Skin epidermis (tissue), 12 donors: Measurements from ENCODE around the gene AVL9.

Source experiments
- H3K27ac ChIP-seq, 21 experiments: fragments of 200-600 bp; sonication (generic) in 11 of 21; one replicate each; pipeline ENCODE4 v1.5.0; 2020; ENCODE audit warnings: mild to moderate bottlenecking in 3 of 21, inconsistent platforms in 2 of 21, moderate library complexity in 2 of 21
- H3K4me3 ChIP-seq, 7 experiments: fragments of 200-600 bp; sonication (generic) in 2 of 7; one replicate each; pipeline ENCODE4 v1.5.0; 2020; ENCODE audit warnings: inconsistent platforms in 2 of 7, mild to moderate bottlenecking in 2 of 7, moderate library complexity in 1 of 7

Gene AVL9

GRCh38 chr7:32525839-32526238, 30.6 kb downstream of the AVL9 start:
- no peak overlapping the region for H3K27ac ChIP-seq
- H3K4me3 ChIP-seq: no peak overlapping the region

GRCh38 chr7:32531402-32531801, 36.1 kb downstream of the AVL9 start:
- no peak overlapping the region for H3K4me3 ChIP-seq
- H3K27ac ChIP-seq: no peak overlapping the region

- H3K4me3 ChIP-seq: no peak overlapping the region
- H3K27ac ChIP-seq: no peak overlapping the region
These were observed 36.8 kb downstream of the AVL9 start for GRCh38 chr7:32532086-32532485.

- Histone ChIP-seq H3K4me3 (no peak overlapping the region), H3K27ac (no peak overlapping the region)
These were observed 37.4 kb downstream of the AVL9 start for GRCh38 chr7:32532716-32533115.

GRCh38 chr7:32533276-32534029, 38.2 kb downstream of the AVL9 start:
- Histone ChIP-seq H3K4me3 (no peak overlapping the region), H3K27ac (no peak overlapping the region)

- Histone ChIP-seq H3K27ac (no peak overlapping the region), H3K4me3 (no peak overlapping the region)
These were observed 39.9 kb downstream of the AVL9 start for GRCh38 chr7:32535162-32535702.

GRCh38 chr7:32536016-32536415, 40.7 kb downstream of the AVL9 start:
- H3K27ac ChIP-seq: no peak overlapping the region
- no peak overlapping the region for H3K4me3 ChIP-seq

- Histone ChIP-seq H3K4me3 (no peak overlapping the region), H3K27ac (no peak overlapping the region)
These were observed 41.3 kb downstream of the AVL9 start for GRCh38 chr7:32536585-32536984.

- Histone ChIP-seq H3K4me3 (no peak overlapping the region), H3K27ac (no peak overlapping the region)
These were observed 42.5 kb downstream of the AVL9 start for GRCh38 chr7:32537760-32538159.

- Histone ChIP-seq H3K4me3 (no peak overlapping the region), H3K27ac (no peak overlapping the region)
These were observed 44.1 kb downstream of the AVL9 start for GRCh38 chr7:32539366-32539765.

GRCh38 chr7:32539919-32540531, 44.7 kb downstream of the AVL9 start:
- Histone ChIP-seq H3K4me3 (no peak overlapping the region), H3K27ac (no peak overlapping the region)

- Histone ChIP-seq H3K27ac (no peak overlapping the region), H3K4me3 (no peak overlapping the region)
These were observed 47.3 kb downstream of the AVL9 start for GRCh38 chr7:32542595-32542994.

- Histone ChIP-seq H3K4me3 (no peak overlapping the region), H3K27ac (no peak overlapping the region)
These were observed 64.2 kb downstream of the AVL9 start for GRCh38 chr7:32559480-32559879.

- H3K27ac ChIP-seq: no peak overlapping the region
- H3K4me3 ChIP-seq: no peak overlapping the region
These were observed 64.8 kb downstream of the AVL9 start for GRCh38 chr7:32560075-32560474.

GRCh38 chr7:32561613-32562012, 66.3 kb downstream of the AVL9 start:
- no peak overlapping the region for H3K4me3 ChIP-seq
- no peak overlapping the region for H3K27ac ChIP-seq

- Histone ChIP-seq H3K4me3 (no peak overlapping the region), H3K27ac (no peak overlapping the region)
These were observed 69.3 kb downstream of the AVL9 start for GRCh38 chr7:32564542-32564941.

GRCh38 chr7:32569388-32570289, 74.3 kb downstream of the AVL9 start:
- Histone ChIP-seq H3K4me3 (no peak overlapping the region), H3K27ac (no peak overlapping the region)

GRCh38 chr7:32573110-32573687, 77.9 kb downstream of the AVL9 start:
- H3K27ac ChIP-seq: no peak overlapping the region
- H3K4me3 ChIP-seq: no peak overlapping the region

- H3K27ac ChIP-seq: no peak overlapping the region
- H3K4me3 ChIP-seq: no peak overlapping the region
These were observed 79.3 kb downstream of the AVL9 start for GRCh38 chr7:32574626-32575025.

- Histone ChIP-seq H3K27ac (no peak overlapping the region), H3K4me3 (no peak overlapping the region)
These were observed 82.1 kb downstream of the AVL9 start for GRCh38 chr7:32577421-32577820.
